ENCODE results near the gene STK11.

The STK11 gene

GRCh38 chr19:1170938-1171754 is 34.4 kb upstream of the STK11 start:
- Histone ChIP-seq H3K27ac (ENCODE audit: low read length) (no peak overlapping the region), H3K27me3 (ENCODE audit: low read depth, low read length) (no peaks in the 10 kb centered on the region), H3K79me2 (ENCODE audit: low read length) (peaks cover 80% of the 10 kb centered on the region), H3K4me2 (ENCODE audit: low read length) (no peak overlapping the region), H4K20me1 (ENCODE audit: insufficient read depth, low read length) (peaks cover 63% of the 10 kb centered on the region), H3K4me1 (ENCODE audit: low read length) (peaks cover 29% of the 10 kb centered on the region), H3K9ac (ENCODE audit: low read length) (no peak overlapping the region), H3K36me3 (replicated peaks; ENCODE audit: low read depth, low read length) (peaks cover 36% of the 10 kb centered on the region), H3K9me3 (ENCODE audit: insufficient read depth, low read length) (no peaks in the 10 kb centered on the region), H3K4me3 (ENCODE audit: low read length) (no peak overlapping the region), H2AFZ (ENCODE audit: low read depth, low read length) (no peak overlapping the region)
- TF ChIP-seq EZH2phosphoT487 (IDR thresholded peaks at IDR 0.05; ENCODE audit: low read depth) (no peak), CTCF (IDR thresholded peaks at IDR 0.05; ENCODE audit: low read depth, low read length) (no peak)

GRCh38 chr19:1171755-1172352 is 33.7 kb upstream of the STK11 start:
- Histone ChIP-seq H3K79me2 (ENCODE audit: low read length) (peaks cover 72% of the 10 kb centered on the region), H3K9ac (ENCODE audit: low read length) (no peak overlapping the region), H2AFZ (ENCODE audit: low read depth, low read length) (no peak overlapping the region)

GRCh38 chr19:1172353-1173158 is 33.0 kb upstream of the STK11 start:
- H3K9ac ChIP-seq (ENCODE audit: low read length) = peak overlapping the region; percentile 100
- peak overlapping the region; percentile 99 for H3K4me3 ChIP-seq (ENCODE audit: low read length)
- H3K4me1 ChIP-seq (ENCODE audit: low read length) = peaks cover 29% of the 10 kb centered on the region
- H4K20me1 ChIP-seq (ENCODE audit: insufficient read depth, low read length) = peaks cover 49% of the 10 kb centered on the region
- H2AFZ ChIP-seq (ENCODE audit: low read depth, low read length) = no peak overlapping the region
- peaks cover 22% of the 10 kb centered on the region for H3K36me3 ChIP-seq (replicated peaks; ENCODE audit: low read depth, low read length)
- H3K27me3 ChIP-seq (ENCODE audit: low read depth, low read length) = no peaks in the 10 kb centered on the region
- TF ChIP-seq EZH2phosphoT487 (IDR thresholded peaks at IDR 0.05; ENCODE audit: low read depth) (no peak), CTCF (IDR thresholded peaks at IDR 0.05; ENCODE audit: low read depth, low read length) (no peak)
- peak overlapping the region; percentile 99 for H3K4me2 ChIP-seq (ENCODE audit: low read length)
- peaks cover 65% of the 10 kb centered on the region for H3K79me2 ChIP-seq (ENCODE audit: low read length)
- no peaks in the 10 kb centered on the region for H3K9me3 ChIP-seq (ENCODE audit: insufficient read depth, low read length)
- peak overlapping the region; percentile 72 for H3K27ac ChIP-seq (ENCODE audit: low read length)

More at GRCh38 chr19:1171755-1172352, 33.7 kb upstream of the STK11 start:
- H3K27me3 ChIP-seq (ENCODE audit: low read depth, low read length) = no peaks in the 10 kb centered on the region
- peaks cover 29% of the 10 kb centered on the region for H3K36me3 ChIP-seq (replicated peaks; ENCODE audit: low read depth, low read length)
- H3K9me3 ChIP-seq (ENCODE audit: insufficient read depth, low read length) = no peaks in the 10 kb centered on the region
- TF ChIP-seq CTCF (IDR thresholded peaks at IDR 0.05; ENCODE audit: low read depth, low read length) = no peak
- no peak for TF ChIP-seq EZH2phosphoT487 (IDR thresholded peaks at IDR 0.05; ENCODE audit: low read depth)
- H4K20me1 ChIP-seq (ENCODE audit: insufficient read depth, low read length) = peaks cover 56% of the 10 kb centered on the region
- H3K27ac ChIP-seq (ENCODE audit: low read length) = peak overlapping the region; percentile 72; the same call in 1 of the 2 replicates
- peaks cover 29% of the 10 kb centered on the region for H3K4me1 ChIP-seq (ENCODE audit: low read length)
- peak overlapping the region; percentile 99; the same call in 1 of the 2 replicates for H3K4me2 ChIP-seq (ENCODE audit: low read length)
- H3K4me3 ChIP-seq (ENCODE audit: low read length) = peak overlapping the region; percentile 99; the same call in 1 of the 2 replicates
